ENCODE results near the gene CCDC57. TPM values are rescaled to one million over a fixed set of nuclear protein-coding genes. Genes with fewer than 3 reads are reported as not detected.
A peak's percentile ranks its signal among the peaks of the same experiment; 100 is the strongest.

Gene CCDC57
- total and polyA plus RNA-seq, 9 of the 15 experiments (the other 6 are each of a cell fraction or from before 2014, with no cell fraction given): 0.83 to 36.2 (median 13.6) TPM

DNA sequence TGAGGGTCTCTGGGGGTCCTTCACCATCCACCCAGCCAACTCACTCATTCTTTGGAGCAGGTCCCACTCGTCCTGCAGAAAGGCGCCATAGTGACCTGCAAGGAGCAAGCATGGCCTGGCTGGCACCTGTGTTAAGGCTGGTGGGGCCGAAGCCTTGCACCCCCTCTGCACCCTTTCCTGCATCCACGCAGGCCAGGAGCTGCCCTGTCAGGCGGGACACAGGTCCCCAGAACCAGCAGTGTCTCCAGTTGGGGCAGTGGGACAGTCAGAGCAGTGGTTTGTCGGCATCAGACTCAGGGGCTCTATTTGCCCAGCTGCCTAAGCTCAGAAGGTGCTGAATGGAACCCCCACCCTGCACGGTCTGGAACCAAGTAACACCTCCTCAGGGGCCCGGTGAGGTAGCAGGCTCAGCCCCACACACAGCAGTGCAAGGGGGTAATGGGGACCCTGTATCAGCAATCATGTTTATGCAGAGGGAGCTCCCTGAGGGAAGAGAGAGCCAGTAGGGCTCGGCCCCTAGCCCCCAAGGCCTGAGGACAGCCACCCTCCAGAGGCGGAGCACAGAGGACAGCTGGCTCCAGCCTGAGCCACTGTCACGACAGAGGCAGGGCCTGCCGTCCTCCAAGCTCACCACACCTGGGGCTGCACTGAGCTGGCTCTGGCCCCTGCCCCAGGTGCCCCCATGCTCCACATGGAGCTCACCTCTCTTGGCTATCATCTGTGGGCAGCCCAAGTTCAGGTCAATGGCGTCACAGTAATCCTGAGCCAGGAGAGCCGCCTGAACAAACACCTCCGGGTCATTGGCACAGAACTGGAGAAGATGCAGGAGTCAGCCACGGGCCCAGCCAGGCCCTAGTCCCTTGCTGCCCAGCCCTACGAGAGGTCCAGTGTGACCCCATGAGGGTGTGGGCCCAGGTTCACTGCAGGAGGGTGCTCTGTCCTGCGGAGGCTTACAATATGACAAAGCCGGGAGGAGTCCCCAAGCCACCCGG lies 148.9 kb downstream of the CCDC57 start:
- Histone ChIP-seq H3K36me3 (ENCODE audit: control insufficient read depth, insufficient read depth, low read length) (peaks cover 57% of the 10 kb centered on the region; the same call in 2 of the 3 replicates), H3K27ac (ENCODE audit: extremely low read depth, low read depth, low read length) (no peak overlapping the region), H3K79me2 (ENCODE audit: control insufficient read depth, insufficient read depth, low read length) (peaks cover 28% of the 10 kb centered on the region), H3K4me3 (peak overlapping the region; percentile 99; the same call in 1 of the 2 replicates), H3K9ac (ENCODE audit: insufficient read depth in 1 of 2, low read depth in 2 of 2, low read length in 2 of 2) (peak overlapping the region in 1 of 2 experiments; percentile 70; a peak in 2 of 4 replicates), H3K27me3 (ENCODE audit: control insufficient read depth in 2 of 2, insufficient read depth in 2 of 2, low read length in 2 of 2) (no peaks in the 10 kb centered on the region), H3K9me1 (ENCODE audit: control insufficient read depth, insufficient read depth, low read length) (no peaks in the 10 kb centered on the region), H3K9me3 (replicated peaks; ENCODE audit: control insufficient read depth, insufficient read depth, low read depth, low read length) (no peaks in the 10 kb centered on the region), H3K4me2 (ENCODE audit: insufficient read depth, low read length) (no peak overlapping the region), H4K20me1 (replicated peaks; ENCODE audit: control insufficient read depth, insufficient read depth, low read length) (no peaks in the 10 kb centered on the region; the same call in none of the 2 replicates), H3K4me1 (replicated peaks in 1 of 2; ENCODE audit: control insufficient read depth in 2 of 2, insufficient read depth in 2 of 2, low read length in 2 of 2) (peaks cover 3 to 69% of the 10 kb centered on the region in 2 experiments; a peak in 3 of 5 replicates), H2AFZ (ENCODE audit: low read depth, low read length) (no peak overlapping the region)
- BruUV-seq (replicated peaks): no TSS peak
- no peak for DNase-seq (ENCODE audit: extremely low read depth in 1 of 4, low spot score in 3 of 4)
- intact Hi-C loops (cut with micrococcal nuclease) (no loop called here), in situ Hi-C loops (cut with MboI) (no loop called here)
- CTCF ChIA-PET (ENCODE audit: low intra/inter-chr PET ratio): no interaction called here
- 85% methylated on average over 17 of the region's 20 CpGs for WGBS (ENCODE audit: insufficient coverage, low coverage, missing lambda C conversion rate)
- FAIRE-seq: no peak
- no peak for TF ChIP-seq TEAD4 (IDR thresholded peaks at IDR 0.05; ENCODE audit: low read length)
- TF ChIP-seq TEAD4 (CRISPR knock-in tag; IDR thresholded peaks at IDR 0.05; ENCODE audit: borderline replicate concordance): no peak
- TF ChIP-seq ZNF354B (CRISPR knock-in tag; IDR thresholded peaks at IDR 0.05): no peak
- TF ChIP-seq, protein P1, sequence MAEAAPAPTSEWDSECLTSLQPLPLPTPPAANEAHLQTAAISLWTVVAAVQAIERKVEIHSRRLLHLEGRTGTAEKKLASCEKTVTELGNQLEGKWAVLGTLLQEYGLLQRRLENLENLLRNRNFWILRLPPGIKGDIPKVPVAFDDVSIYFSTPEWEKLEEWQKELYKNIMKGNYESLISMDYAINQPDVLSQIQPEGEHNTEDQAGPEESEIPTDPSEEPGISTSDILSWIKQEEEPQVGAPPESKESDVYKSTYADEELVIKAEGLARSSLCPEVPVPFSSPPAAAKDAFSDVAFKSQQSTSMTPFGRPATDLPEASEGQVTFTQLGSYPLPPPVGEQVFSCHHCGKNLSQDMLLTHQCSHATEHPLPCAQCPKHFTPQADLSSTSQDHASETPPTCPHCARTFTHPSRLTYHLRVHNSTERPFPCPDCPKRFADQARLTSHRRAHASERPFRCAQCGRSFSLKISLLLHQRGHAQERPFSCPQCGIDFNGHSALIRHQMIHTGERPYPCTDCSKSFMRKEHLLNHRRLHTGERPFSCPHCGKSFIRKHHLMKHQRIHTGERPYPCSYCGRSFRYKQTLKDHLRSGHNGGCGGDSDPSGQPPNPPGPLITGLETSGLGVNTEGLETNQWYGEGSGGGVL (CRISPR knock-in tag; IDR thresholded peaks at IDR 0.05): no peak
- no peak for TF ChIP-seq MTA1 (IDR thresholded peaks at IDR 0.05; ENCODE audit: borderline replicate concordance)
- TF ChIP-seq TCF7 (IDR thresholded peaks at IDR 0.05; ENCODE audit: borderline replicate concordance): no peak
- no peak for TF ChIP-seq ZNF644 (tag; IDR thresholded peaks at IDR 0.05; ENCODE audit: low read depth)
- TF ChIP-seq YBX1 (IDR thresholded peaks at IDR 0.05): no peak
- no peak for TF ChIP-seq HMG20A (CRISPR knock-in tag; conservative IDR thresholded peaks at IDR 0.05)
- POLR2A ChIA-PET: interaction anchor here (0.5 to 3.9 kb wide), 5 partner anchors 10 to 1010 kb away, joined by 3 to 24 read pairs (median 6); no protein-coding TSS in a partner anchor
- ATAC-seq: no peak
